ENCODE results near the gene PFN4. TPM values are rescaled to one million over a fixed set of nuclear protein-coding genes. Genes with fewer than 3 reads are reported as not detected.

PFN4 gene
- total RNA-seq, 3 donors from 2014 or later (not counting 1 experiment from before 2014, with no cell fraction given), result not detected

- no peaks in the 10 kb centered on the region for H3K27me3 Mint-ChIP-seq (ENCODE audit: low read depth in 2 of 2)
- intact Hi-C loops (cut with micrococcal nuclease), result loop anchor here (1.0 kb wide), 2 partner anchors 30 to 150 kb away; partner anchors contain the start of genes ATAD2B and WDCP
- no peaks in the 10 kb centered on the region for H3K9me3 Mint-ChIP-seq
- peaks cover 13% of the 10 kb centered on the region for H3K36me3 ChIP-seq (ENCODE audit: control insufficient read depth, insufficient read depth, low read length)
- H3K27me3 ChIP-seq (ENCODE audit: control insufficient read depth, insufficient read depth, low read length), result no peaks in the 10 kb centered on the region
- peak overlapping the region; percentile 94 for H3K4me3 Mint-ChIP-seq
- H3K36me3 Mint-ChIP-seq, result no peaks in the 10 kb centered on the region
- peak overlapping the region; percentile 89 for H3K27ac ChIP-seq (ENCODE audit: low read length)
- peak overlapping the region; percentile 94 to 98 for H3K27ac Mint-ChIP-seq
- TF ChIP-seq, protein P1, sequence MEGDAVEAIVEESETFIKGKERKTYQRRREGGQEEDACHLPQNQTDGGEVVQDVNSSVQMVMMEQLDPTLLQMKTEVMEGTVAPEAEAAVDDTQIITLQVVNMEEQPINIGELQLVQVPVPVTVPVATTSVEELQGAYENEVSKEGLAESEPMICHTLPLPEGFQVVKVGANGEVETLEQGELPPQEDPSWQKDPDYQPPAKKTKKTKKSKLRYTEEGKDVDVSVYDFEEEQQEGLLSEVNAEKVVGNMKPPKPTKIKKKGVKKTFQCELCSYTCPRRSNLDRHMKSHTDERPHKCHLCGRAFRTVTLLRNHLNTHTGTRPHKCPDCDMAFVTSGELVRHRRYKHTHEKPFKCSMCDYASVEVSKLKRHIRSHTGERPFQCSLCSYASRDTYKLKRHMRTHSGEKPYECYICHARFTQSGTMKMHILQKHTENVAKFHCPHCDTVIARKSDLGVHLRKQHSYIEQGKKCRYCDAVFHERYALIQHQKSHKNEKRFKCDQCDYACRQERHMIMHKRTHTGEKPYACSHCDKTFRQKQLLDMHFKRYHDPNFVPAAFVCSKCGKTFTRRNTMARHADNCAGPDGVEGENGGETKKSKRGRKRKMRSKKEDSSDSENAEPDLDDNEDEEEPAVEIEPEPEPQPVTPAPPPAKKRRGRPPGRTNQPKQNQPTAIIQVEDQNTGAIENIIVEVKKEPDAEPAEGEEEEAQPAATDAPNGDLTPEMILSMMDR (IDR thresholded peaks at IDR 0.05), result no peak
- ATAC-seq (peak; percentile 13 to 28 (median 14)), DNase-seq (no peak)
- H3K9me3 ChIP-seq (ENCODE audit: control insufficient read depth, insufficient read depth, low read length), result no peaks in the 10 kb centered on the region
- H3K4me1 ChIP-seq (ENCODE audit: control insufficient read depth, insufficient read depth, low read length), result peaks cover 17% of the 10 kb centered on the region
- H3K4me1 Mint-ChIP-seq, result peaks cover 12 to 32% of the 10 kb centered on the region in 2 donors
- H3K4me3 ChIP-seq (ENCODE audit: low read length), result peak overlapping the region; percentile 94
- WGBS (ENCODE audit: insufficient coverage), result 1% methylated on average over 41 of the region's 41 CpGs
Measured at GRCh38 chr2:24076849-24077534, 46.1 kb downstream of the PFN4 start.

- H3K4me3 ChIP-seq (ENCODE audit: low read length), result peak within 1 kb of the TSS; percentile 94
- TF ChIP-seq, protein P1 (IDR thresholded peaks at IDR 0.05), result no peak
- no peaks in the 10 kb centered on the region for H3K27me3 Mint-ChIP-seq (ENCODE audit: low read depth in 2 of 2)
- under 1% methylated on average over 64 of the region's 64 CpGs for WGBS (ENCODE audit: insufficient coverage)
- no peaks in the 10 kb centered on the region for H3K27me3 ChIP-seq (ENCODE audit: control insufficient read depth, insufficient read depth, low read length)
- intact Hi-C loops (cut with micrococcal nuclease), result loop anchor here (1.0 kb wide), 2 partner anchors 29 to 149 kb away; partner anchors contain the start of genes ATAD2B and WDCP
- peaks cover 17% of the 10 kb centered on the region for H3K4me1 ChIP-seq (ENCODE audit: control insufficient read depth, insufficient read depth, low read length)
- peak within 1 kb of the TSS; percentile 89 for H3K27ac ChIP-seq (ENCODE audit: low read length)
- peak; percentile 96 to 100 for DNase-seq
- H3K36me3 ChIP-seq (ENCODE audit: control insufficient read depth, insufficient read depth, low read length), result peaks cover 16% of the 10 kb centered on the region
- peaks cover 12 to 32% of the 10 kb centered on the region in 2 donors for H3K4me1 Mint-ChIP-seq
- H3K27ac Mint-ChIP-seq, result peak within 1 kb of the TSS; percentile 94 to 98
- peak; percentile 83 to 95 (median 88) for ATAC-seq
- peak within 1 kb of the TSS; percentile 94 for H3K4me3 Mint-ChIP-seq
- H3K9me3 Mint-ChIP-seq, result no peaks in the 10 kb centered on the region
- H3K36me3 Mint-ChIP-seq, result no peaks in the 10 kb centered on the region
- no peaks in the 10 kb centered on the region for H3K9me3 ChIP-seq (ENCODE audit: control insufficient read depth, insufficient read depth, low read length)
Measured at GRCh38 chr2:24075915-24076848, 47.0 kb downstream of the PFN4 start, which contains the start of gene SF3B6. TSS of gene SF3B6 (minus strand) at chr2:24076326. CDS start at chr2:24076229, 97 bp downstream.

GRCh38 chr2:24075259-24075658, 47.9 kb downstream of the PFN4 start:
- Histone ChIP-seq H3K36me3 (ENCODE audit: control insufficient read depth, insufficient read depth, low read length) (peaks cover 20% of the 10 kb centered on the region), H3K9me3 (ENCODE audit: control insufficient read depth, insufficient read depth, low read length) (no peaks in the 10 kb centered on the region), H3K4me3 (ENCODE audit: low read length) (peak overlapping the region; percentile 94), H3K27ac (ENCODE audit: low read length) (peak overlapping the region; percentile 89), H3K4me1 (ENCODE audit: control insufficient read depth, insufficient read depth, low read length) (peaks cover 17% of the 10 kb centered on the region), H3K27me3 (ENCODE audit: control insufficient read depth, insufficient read depth, low read length) (no peaks in the 10 kb centered on the region)
- Mint-ChIP-seq H3K4me3 (peak overlapping the region; percentile 94), H3K27me3 (ENCODE audit: low read depth in 2 of 2) (no peaks in the 10 kb centered on the region), H3K9me3 (no peaks in the 10 kb centered on the region), H3K4me1 (peaks cover 12 to 32% of the 10 kb centered on the region in 2 donors), H3K27ac (peak overlapping the region; percentile 94 to 98), H3K36me3 (no peaks in the 10 kb centered on the region)
- DNase-seq (no peak), ATAC-seq (no peak)
- intact Hi-C loops (cut with micrococcal nuclease), result no loop called here
- TF ChIP-seq, protein P1 (IDR thresholded peaks at IDR 0.05), result no peak
- WGBS (ENCODE audit: insufficient coverage), result 76% methylated on average over 4 of the region's 5 CpGs

All from natural killer cell (primary cell).